Stimulated activated CD8-positive, alpha-beta memory T cell treated with anti-CD3 and anti-CD28 coated beads, Interleukin-7, amount 100 ng/mL, for 24 hours (primary cell): ENCODE data around the gene G3BP2.

Experiments
- DNase-seq: peaks from one replicate; pipeline ENCODE4 v3.0.0-alpha.2; 2020; ENCODE audit warnings: low read depth

Gene G3BP2

DNA sequence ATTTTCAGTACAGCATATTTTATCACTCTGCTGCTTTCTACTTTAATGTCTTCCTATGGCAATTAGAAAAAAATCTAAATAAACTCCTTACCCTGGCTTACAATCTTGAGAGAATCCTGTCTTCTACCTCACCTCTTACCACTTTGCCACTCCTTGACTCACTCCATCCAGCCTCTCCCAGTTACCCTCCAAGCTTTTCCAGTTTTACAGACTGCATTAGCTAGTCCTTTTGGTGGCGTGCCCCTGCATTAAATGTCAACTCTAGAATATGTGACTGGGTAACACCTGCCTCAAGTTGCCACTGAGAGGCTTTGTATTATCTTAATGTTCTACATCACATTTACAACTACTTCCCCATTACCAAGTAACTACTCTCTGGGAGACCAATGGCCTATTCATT is 35.4 kb downstream of the G3BP2 start:
- DNase-seq: no peak

DNA sequence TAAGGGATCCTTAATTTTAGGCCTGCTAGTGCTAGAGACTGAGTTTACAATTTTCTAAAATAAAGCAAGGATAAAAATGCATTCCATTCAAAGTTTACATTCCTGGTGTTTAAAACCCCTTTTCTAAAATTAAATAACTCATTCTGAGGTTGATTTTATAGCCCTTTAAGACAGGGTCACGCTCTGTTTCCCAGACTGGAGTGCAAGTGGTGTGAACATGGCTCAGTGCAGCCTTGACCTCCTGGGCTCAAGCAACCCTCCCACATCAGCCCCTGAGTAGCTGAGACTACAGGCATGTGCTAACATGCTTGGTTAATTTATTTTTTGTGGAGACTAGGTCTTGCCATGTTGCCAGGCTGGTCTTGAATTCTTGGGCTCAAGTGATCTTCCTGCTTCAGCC is 36.0 kb downstream of the G3BP2 start:
- no peak for DNase-seq

DNA sequence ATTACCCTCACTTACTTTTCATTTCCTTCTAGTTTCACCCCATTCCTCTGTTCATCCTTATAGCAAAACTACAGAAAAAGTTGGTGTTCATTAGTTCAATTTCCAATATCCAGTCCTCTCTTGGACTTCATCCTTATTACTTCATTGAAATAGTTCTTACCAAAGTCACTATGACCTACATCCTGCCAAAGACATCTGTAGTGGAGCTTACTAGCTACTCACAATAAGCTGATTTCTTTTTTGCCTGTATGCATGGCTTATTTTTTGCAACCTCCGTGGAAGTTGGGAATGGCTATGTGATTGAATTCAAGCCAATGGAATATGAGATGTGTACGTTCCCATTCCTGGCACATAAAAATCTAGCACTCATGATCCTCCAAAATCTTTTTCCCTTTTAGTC is 38.3 kb downstream of the G3BP2 start:
- DNase-seq: no peak

DNA sequence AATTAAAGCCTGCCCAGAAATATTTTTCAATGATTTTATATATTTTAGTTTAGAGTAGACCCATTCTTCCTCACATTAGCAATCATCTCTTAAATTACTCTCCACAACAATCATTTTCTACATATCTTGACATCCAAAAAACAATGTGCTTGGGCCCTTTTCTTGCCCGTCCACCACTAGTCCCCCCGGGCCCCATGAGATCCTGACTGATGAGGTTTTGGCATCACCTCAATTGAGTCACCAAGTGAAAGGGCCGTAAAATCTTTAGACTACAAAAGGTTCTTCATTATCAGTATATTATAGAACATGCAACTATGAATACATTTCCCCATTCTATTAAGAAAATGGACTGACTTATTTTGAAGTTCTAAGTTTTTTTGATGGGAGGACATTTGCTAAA is 38.9 kb downstream of the G3BP2 start:
- DNase-seq: no peak

DNA sequence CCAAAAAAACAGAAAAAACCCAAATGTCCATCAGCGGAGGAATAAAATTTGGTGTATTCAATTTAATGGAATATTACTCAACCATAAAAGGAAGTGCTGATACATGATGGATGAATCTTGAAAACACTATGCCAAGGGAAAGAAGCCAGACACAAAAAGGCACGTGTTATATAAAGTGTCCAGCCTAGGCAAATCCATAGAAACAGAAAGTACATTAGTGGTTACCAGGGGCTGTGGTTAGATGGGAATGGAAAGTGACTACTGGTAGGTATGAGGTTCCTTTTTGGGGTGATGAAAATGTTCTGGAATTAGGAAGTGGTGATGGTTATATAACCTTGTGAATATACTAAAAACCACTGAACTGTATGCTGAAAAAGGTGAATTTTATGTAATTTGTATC is 39.4 kb downstream of the G3BP2 start:
- no peak for DNase-seq

DNA sequence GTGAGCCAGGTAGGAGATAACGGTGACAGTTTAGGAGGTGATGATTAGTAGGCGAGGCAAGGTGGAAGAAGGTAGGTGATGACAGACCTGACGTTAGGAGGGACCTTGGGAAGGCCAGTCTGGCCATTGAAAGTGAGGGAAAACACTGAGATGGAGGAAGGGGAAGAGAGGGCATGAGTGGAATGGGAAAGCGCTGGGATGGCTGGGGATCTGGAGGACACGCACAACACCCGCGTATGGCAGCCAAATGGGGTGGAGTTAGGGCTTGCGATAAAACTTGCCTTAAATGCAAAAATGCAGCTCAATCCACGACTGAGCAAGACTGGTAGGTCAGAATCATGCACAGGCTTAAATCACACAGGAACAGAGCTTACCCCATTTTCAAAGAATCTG is 42.3 kb downstream of the G3BP2 start:
- no peak for DNase-seq

DNA sequence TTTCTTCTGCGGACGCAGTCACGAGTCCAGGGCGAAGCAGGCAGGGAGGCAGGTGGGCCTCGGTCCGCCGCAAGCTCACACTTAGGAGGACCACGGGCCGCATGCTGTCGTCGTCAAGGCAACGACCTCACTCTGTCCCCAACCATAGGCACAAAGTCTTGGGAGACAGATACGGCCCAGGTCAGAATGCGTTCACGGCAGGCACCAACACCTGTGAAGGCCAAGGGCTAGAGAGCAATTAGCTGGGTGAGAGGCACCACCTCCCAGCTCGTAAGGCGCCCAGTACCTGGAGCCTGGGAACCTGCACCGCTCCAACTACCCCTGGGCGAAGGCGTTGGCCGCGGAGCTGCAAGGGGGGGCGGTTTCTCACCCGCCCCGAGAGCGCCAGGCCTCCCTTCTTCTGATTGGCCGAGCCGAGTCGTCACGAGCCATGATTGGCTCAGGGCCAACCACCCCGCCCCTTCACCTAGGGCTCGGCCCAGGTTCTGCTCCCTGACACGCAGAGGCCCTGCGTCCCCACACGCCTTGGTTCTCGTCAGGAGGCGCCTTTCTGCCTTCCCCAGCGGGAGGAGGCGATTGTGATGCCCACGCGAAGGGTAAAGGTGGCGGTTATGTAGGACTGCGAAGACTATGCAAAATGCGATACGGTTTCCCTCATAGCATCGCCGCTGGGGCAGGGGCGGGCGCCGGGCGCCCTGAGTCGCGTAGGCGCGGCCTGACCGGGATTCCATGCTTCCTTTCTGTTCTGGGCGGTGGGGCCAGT is 42.9 kb downstream of the G3BP2 start, which contains the start of gene CDKL2:
Gene CDKL2, minus strand, starts transcription at position 355 of the 763 bp plus-strand sequence. CDS start 4,540 bp downstream, outside the sequence.
- peak; percentile 78 for DNase-seq

DNA sequence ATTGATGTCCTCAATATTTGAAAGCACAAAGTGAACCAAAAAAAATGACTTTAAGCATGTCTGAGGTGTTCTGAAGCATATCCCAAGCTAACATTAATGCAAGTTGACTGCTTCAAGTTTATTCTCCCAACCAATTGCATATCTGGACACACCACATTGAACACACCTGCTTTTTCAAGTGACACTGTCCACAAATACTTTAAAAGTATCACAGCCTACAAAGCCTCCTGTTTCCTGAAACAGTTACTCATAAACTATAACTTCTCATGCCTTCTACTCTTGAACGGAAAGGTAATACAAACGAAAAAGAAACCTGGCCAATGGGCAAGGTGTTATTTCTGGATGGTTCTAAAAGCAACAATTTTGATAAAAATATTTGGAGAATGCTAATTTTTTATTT is 44.0 kb downstream of the G3BP2 start:
- no peak for DNase-seq

DNA sequence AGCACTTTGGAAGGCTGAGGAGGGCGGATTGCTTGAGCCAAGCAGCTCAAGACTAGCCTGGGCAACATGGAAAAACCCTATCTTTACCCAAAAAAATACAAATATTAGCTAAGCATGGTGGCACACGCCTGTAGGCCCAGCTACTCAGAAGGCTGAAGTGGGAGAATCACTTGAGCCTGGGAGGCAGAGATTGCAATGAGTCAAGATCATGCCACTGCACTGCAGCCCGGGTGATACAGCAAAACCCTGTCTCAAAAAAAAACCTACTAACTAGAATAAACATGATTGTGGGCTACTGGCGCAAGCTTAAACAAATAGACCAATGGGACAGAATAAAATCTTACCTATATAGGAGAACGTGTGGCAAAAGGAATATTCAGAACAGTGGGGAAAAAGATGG is 50.2 kb downstream of the G3BP2 start:
- no peak for DNase-seq

DNA sequence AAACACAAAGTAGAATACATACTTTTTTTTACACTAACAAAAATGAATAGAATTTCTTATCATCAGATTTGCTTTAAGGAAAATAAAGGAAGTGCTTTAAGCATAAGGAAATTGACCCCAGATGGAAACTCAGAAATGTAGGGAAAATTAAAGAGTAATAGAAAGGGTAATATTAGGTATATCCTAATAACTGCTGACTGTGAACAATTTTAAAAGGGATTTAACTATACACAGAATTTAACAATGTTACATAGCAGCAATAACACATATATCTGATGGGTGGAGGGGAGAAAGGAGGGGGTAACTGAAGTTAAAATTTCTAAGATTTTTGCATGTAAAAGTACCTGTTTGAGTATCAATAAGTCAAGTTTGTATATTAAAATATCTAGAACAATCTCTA is 51.5 kb downstream of the G3BP2 start:
- DNase-seq: no peak

DNA sequence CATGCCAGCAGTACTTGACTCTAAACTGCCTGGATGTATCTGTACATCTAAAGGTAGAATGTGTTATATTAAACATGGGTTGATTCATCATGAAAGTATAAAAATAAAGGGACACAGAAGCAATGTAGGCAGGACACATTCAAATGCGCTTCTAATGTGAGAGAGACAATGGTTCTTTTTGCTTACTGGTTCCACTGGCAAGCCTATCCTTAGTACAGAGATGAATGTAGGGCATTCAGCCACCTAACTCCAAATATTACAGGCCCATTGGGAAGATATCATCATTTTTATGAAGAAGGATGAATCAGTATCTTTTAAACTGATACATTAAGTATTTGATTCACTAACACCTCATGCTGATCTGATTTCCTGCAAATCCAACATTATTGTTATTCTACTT is 60.9 kb downstream of the G3BP2 start:
- DNase-seq: no peak

DNA sequence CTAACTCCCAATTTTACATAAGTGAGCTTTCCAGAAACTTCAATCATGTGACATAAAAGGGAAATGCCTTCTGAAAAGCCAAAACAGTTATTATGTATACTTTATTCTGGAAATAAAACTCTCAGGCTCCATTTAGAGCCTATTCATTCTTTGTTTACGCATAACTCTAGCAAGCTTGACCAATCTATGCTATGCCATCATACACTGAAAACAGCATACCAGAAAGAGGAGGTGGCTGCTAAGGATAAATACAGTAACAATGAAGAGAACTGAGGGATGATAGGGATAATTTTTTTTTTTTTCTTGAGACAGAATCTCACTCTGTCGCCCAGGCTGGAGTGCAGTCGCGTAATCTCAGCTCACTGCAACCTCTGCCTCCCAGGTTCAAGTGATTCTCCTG is 67.3 kb downstream of the G3BP2 start:
- DNase-seq: no peak

DNA sequence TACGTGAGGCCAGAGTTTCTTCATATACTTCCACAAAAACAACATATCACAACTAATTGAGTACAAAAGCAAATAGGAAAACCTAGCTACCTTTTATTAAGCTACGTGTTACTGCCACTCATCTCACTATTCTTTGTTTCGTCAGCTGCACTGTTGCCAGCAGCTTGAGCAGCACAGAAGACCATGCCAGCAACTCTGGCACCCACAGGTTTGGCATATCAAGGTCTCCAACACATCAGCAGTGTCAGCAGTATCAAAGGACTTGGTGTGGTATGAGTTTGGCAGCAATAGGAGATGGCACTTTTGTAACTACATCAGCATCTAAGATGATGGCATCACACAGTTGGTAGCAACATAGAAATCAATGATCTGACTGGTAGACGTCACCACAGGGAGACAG is 73.6 kb downstream of the G3BP2 start:
- no peak for DNase-seq

DNA sequence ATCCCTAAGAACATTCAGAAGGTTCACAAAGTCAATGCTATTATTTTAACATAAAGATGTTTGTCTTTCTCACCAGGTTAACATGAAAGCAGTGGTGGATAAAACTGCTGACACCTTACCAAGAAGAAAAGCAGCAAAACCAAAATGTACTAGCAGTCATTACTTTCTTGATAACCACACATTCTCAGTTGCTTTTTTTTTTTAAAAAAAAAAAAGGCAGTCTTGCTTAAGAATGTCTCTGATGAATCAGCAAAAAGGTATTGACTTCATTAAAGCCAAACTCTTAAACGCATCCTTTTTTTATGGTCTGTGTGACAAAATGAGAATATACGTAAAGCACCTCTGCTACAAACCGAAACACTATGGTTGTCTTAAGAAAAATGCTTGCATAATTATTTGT is 74.8 kb downstream of the G3BP2 start:
- no peak for DNase-seq

DNA sequence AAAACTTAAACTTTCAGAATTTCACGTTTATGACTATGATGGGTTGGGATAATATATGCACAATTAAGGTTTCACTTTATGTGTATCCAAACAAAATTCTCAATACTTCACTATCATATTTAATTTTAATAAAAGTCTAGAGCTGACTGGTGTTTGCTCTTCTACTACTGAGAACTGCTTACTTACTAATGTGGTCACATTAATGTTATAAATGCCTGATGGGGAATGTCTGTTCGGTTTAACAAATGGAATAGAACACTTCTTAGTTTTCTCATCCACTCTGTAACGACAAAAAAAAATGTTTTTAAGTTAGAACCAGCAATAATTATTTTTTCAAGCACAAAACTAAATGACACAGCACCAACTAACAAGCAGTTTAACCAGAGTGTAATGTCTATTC is 77.2 kb downstream of the G3BP2 start:
- no peak for DNase-seq

DNA sequence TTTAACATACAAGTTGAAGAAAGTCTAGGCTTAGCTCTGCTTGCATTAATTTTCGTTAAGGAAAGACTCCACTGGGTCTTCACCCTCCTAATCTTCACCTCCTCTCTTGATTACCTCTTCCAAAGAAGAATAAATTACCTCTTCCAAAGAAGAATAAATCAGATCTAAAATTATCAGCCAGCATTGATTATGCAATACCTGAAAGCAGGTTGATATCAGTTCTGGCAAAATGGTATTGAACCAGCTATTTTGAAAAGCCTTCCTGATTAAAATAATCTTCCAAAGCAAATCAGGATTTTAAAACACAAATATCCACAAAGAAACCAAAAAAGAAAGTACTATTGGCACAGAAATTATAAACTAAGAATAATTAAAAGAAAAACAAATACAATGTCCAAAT is 79.8 kb downstream of the G3BP2 start:
- no peak for DNase-seq
